Renal cortical epithelial cell (primary cell): ENCODE measurements around the gene OVCH2. TPM values are rescaled to one million over a fixed set of nuclear protein-coding genes. Genes with fewer than 3 reads are reported as not detected.
"Not testable (repeated sequence)": the region's sequence is repeated elsewhere in the genome, so short reads cannot be mapped to it uniquely, and the experiment has no call there.

Source experiments
- DNase-seq: peaks from one replicate; pipeline ENCODE4 v3.0.0-alpha.2; 2011; ENCODE audit warnings: low read depth
- total RNA-seq: library from RNA; depleted of rRNA; stranded (reverse); fragments of >200 nt; gene quantifications from 2 replicates; pipeline ENCODE4 v1.2.3, GENCODE V29; 2014

The OVCH2 gene
- total RNA-seq, 1 donor from 2014 or later, result 0.40 TPM

- DNase-seq, result no peak
Measured at GRCh38 chr11:7671347-7672215, 34.7 kb downstream of the OVCH2 start.

GRCh38 chr11:7670641-7671040 is 35.6 kb downstream of the OVCH2 start:
- no peak for DNase-seq

GRCh38 chr11:7668911-7669310 is 37.4 kb downstream of the OVCH2 start:
- peak; percentile 52 for DNase-seq

DNA sequence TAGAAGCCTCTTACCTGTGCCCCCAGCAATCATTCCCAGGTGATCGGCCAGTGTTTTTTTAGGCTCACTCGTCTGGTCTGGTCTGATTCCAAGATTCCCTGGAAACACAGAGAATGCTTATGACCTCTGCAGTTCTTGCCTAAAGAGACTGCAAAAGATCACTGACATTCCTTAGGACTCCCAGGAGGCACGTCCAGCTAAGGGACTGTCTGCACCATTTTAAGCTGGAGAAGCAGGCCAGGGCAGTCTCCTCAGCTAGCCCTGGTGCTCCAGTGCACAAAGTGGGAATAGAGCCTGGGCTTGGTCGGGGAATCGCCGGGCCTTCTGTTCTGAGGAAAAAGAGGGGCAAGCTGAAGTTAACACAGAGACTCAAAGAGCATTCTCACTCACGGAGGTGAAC is 37.8 kb downstream of the OVCH2 start:
- DNase-seq, result no peak

DNA sequence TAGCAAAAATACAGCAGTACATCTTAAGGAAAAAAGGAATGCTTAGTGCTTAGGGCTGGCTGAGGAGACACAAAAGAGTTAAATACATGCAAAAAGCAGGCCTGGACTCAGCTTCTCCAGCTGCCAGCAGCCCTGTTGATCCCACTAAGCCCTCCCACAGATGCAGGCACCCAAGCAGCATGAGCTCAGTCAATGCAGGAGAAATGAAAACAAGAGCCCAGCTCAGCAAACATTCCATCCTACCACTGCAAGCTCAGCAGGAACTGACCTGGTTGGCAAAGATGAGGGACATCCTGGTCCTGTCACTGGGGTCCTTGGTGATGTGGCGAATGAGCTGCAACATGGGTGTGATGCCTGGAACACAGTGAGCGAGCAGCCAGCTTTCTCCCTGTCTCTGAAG is 38.8 kb downstream of the OVCH2 start:
- no peak for DNase-seq

- no peak for DNase-seq
Measured at GRCh38 chr11:7666292-7666866, 39.9 kb downstream of the OVCH2 start.

DNA sequence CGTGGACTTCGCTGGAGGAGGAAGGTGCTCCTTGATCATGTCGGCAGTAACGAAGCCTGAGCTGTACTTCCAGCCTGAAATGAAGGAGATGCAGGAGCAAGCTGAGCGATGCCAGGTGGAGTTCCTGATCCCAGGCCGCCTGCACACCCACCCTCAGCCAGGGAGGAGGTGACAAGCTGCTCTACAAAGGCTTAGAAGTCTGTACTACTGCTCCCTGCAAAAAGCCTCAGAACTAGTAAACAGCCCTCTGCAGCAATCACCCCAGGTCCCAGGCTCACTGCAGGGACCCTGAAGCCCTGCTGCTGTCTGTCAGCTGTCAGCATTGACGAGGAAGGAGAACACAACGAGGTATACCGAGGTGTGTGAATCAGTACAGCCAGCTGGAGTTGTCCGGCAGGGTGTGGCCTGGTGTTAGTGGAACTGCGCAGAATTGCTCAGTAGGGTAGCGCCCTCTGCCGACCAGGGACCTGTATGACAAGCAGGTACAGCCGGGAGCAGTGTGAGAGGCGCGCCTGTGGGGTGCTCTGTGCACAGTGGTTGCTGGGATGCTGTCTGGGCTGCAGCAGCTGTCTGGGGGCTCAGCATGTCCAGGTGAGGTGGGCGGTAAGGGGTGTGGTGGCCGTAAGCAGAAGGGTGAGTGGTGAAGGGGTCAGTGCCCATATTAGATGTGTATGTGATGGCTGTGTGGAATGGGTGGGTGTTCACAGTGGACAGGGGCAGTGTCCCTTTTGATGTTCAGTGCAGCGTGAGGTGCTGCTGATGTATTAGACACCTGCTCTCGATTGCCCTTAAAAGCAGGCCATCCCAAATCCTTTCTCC is 40.6 kb downstream of the OVCH2 start:
- peak; percentile 64 for DNase-seq

DNA sequence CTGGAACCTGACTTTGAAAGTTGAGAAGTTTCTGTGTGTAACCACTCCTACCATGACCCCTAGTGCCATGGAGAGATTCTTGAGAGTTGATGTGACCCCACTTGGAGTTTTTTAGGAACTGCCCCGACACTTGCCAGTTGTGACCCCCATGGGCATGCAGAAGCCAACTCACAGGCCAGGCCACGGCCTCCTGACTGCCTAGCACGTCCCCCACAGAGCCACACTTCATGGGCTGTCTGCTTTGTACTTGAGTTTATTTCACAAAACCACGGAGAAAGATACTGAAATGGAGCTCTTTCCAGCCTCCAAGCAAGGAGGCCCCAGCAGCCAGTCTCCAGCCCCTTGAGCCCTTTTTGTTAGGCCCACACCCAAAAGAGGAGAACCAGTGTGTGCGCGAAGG is 41.4 kb downstream of the OVCH2 start:
- no peak for DNase-seq

DNA sequence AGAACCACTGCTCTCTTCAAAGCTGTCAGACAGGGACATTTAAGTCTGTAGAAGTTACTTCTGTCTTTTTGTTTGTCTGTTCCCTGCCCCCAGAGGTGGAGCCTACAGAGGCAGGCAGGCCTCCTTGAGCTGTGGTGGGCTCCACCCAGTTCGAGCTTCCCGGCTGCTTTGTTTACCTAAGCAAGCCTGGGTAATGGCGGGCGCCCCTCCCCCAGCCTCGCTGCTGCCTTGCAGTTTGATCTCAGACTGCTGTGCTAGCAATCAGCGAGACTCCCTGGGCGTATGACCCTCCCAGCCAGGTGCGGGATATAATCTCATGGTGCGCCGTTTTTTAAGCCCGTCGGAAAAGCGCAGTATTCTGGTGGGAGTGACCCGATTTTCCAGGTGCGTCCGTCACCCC is 42.7 kb downstream of the OVCH2 start:
- not testable (repeated sequence) for DNase-seq

DNA sequence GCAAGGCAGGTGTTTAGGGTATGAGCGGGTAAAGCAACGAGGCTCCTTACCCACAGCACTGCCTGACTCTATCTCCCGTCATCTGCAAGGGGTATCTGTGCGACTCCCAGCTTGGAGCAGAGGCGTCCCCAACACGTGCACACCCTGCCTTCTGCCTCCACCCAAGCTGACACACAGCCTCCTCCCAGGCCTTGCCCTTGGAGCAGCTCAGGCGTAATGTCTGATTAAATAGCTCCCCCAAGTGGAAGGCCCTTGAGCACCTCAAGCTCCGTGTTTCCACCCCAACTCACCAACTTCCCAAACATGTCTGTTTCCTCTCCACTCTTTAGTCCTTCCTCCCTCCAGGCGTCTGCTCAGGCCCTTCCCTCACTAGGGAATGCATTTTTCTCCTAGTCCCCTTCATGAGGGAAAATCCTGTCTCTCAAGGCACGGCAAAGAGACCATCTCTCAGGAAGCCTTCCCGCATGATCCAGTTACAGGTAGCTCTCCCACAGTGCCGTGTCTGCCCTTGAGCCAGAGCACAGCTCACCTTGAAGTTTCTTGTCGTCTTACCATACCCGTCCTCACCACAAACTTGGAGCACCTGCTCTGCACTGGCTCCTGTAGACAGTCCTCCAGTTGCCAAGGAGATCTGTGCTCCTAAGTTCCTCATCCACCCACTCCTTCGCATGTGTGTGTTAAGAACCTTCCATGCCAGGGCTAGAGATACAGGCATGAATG is 48.8 kb downstream of the OVCH2 start:
- peak; percentile 62 for DNase-seq

- DNase-seq, result no peak
Measured at GRCh38 chr11:7656704-7657103, 49.6 kb downstream of the OVCH2 start.

DNA sequence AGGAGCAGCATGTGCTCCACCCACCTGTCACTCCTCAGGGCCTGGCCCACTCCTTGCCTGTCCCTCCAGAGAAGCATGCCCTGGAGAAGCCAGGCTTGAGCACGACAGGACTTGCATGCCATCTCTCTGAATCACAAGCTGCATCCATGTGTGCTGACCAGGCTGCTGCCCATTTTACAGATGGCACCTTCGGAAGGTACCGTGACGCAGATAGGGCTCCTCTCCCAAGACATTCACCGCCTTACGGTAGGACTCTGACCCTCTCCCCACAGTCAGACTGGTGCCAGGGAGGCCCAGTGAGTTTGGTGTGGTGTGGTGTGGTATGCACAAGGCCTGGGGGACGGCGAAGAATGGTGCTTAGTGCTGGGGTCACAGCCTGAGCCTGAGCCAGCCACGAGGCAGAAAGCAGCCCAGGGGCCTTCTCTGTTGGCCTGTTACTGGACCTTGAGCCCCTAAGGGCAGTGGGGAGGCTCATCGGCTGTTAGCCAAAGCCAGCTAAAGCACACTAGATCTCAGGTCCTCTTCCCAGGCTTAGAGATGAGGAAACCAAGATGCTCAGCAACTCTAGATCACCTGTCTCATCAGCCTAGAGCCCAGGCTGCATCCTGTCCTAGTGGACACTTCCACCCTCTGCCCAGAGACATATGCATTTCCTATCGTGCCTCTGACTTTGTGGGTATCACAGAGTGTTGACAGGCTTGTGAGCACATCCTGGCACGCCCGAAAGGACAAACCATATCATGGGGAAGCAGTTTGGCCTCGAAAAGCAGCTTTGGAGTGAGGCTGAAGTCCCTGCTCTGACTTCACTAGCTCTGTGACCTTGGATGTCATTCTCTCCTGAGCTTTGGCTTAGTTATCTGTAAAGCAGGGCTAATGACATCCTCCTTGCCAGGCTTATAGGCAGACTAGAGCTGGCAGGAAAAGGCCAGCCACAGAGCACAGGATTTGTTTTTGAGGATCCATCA is 50.7 kb downstream of the OVCH2 start:
- no peak for DNase-seq

GRCh38 chr11:7654195-7654705 is 52.0 kb downstream of the OVCH2 start:
- no peak for DNase-seq

GRCh38 chr11:7651700-7652099 is 54.6 kb downstream of the OVCH2 start:
- no peak for DNase-seq

GRCh38 chr11:7651140-7651551 is 55.1 kb downstream of the OVCH2 start:
- no peak for DNase-seq

GRCh38 chr11:7648264-7648663 is 58.0 kb downstream of the OVCH2 start:
- no peak for DNase-seq

DNA sequence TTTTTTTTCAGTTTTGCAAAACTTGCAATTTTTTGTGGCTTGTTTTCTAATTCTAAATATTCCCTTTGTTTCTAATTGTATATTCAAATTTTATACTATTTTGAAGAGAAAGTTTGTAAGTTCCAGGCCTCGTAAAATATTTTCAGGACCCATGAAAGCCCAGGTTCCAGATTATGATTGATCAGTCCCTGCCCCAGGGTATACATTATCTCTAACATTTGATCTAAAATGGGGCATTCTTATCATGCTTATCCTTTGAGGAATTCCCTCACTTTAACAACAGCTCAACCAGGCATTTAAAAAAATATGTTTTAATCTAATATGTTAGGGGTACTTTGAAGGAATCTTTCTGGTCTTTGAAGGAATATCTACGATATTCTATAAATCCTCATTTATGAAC is 59.4 kb downstream of the OVCH2 start:
- no peak for DNase-seq

DNA sequence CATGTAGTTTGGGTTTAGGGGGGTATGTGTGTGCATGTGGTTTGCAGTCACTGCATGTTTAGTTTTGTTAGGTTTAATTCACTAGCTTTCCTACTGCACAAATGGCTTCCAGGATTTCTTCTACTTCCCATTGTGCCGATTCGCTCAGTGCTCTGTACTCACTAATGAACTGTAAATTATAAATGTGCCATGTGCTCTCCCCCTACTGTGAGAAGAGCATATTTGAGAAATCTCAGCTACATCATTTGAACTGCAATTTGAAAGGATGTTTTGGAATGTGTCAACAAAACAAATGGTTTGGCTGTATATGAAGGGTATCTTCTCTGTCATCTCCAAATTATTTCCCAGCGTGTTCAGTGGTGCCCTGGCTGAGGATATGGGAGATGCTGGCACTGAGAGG is 61.1 kb downstream of the OVCH2 start:
- DNase-seq, result no peak

- peak; percentile 37 for DNase-seq
Measured at GRCh38 chr11:7643314-7643713, 63.0 kb downstream of the OVCH2 start.

DNA sequence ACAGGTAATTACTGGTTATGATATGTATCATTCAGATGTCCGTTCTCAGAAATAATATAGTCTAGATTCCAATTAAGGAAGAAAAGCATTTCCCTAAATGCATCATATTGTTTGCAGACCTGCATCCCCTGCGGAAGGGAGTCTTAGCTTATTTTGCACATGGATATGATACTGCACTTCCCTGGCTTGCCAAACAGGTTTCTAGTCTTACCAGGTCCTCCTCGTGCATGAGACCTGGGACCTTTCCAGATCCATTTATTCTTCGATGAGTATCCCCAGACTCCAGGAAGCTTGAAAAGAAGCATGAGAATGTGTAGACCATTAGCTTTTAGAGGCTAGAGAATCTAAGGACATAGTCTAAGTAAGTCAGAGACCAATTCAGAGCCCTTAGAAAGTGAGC is 63.5 kb downstream of the OVCH2 start:
- DNase-seq, result no peak

DNA sequence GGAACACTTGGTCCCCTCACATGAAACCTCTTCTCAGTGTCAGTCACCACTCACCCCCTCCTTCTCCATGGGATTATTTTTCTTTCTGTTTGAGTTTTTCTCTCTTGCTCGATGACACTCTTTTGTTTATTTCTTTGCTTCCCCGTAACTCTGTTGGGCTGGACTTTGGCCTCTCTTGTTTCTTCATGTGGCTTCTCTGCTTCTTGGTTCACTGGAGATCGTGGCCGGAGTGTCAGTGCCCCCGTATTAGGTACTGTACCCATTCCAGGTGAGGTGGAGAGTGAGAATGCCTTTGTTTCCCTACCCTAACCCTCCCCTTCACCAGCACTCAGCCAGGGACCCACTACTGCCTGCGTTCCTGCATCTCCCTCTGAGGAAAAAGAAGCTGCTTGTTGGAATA is 65.5 kb downstream of the OVCH2 start:
- DNase-seq, result peak; percentile 49
